HepG2 (cell line): ENCODE data around the gene SLCO4A1. TPM values are rescaled to one million over a fixed set of nuclear protein-coding genes. Genes with fewer than 3 reads are reported as not detected.

Source experiments
- ATAC-seq: fragments of 200-7000 bp; cut with Tn5 transposase; 3 replicates; pipeline ENCODE4 v1.9.1; 2020; ENCODE audit warnings: mild to moderate bottlenecking, moderate library complexity
- BruUV-seq: library from RNA; stranded (reverse); fragments of 400-500 nt; replicated peaks from 2 replicates; lab custom pipeline; 2021; lab: Mats Ljungman, UMichigan
- CTCF ChIA-PET: fragments of 300-600 bp; formaldehyde crosslinking; extraction: SDS; loops from one replicate; lab custom pipeline; 2021; ENCODE audit warnings: low total read pairs, inconsistent platforms, low intra/inter-chr PET ratio; lab: Yijun Ruan, JAX
- POLR2A ChIA-PET: fragments of 350-600 bp; sonication (Branson Sonifier 250); formaldehyde crosslinking; loops from one replicate; lab custom pipeline; 2020; ENCODE audit warnings: antibody characterized with exemption, inconsistent platforms; lab: Yijun Ruan, JAX
- DNase-seq: peaks from one replicate; pipeline ENCODE4 v3.0.0-alpha.2; 2015; ENCODE audit warnings: low spot score
- FAIRE-seq: peaks from 3 replicates; lab custom pipeline; 2011; peaks lifted over from hg19 to GRCh38; lab: Jason Lieb, UNC
- H2AFZ ChIP-seq: one replicate; pipeline ENCODE4 v1.6.1; 2011; ENCODE audit warnings: low read length, inconsistent platforms
- H3K27ac ChIP-seq: fragments of 300-600 bp; 3 replicates; pipeline ENCODE4 v1.8.0; 2011; ENCODE audit warnings: mixed run types, mild to moderate bottlenecking, mixed read lengths, low read length, inconsistent platforms; ENCODE audit not compliant: insufficient read depth; ENCODE audit errors: extremely low read length
- H3K27me3 ChIP-seq, 2 experiments: fragments of 200-600 bp in 1 of 2; 2 replicates in 1 of 2; 3 replicates in 1 of 2; pipeline versions ENCODE4 v1.6.0 to v1.8.0; 2011; ENCODE audit warnings: low read length in 2 of 2, mild to moderate bottlenecking in 2 of 2, moderate library complexity in 2 of 2, inconsistent platforms in 1 of 2; ENCODE audit not compliant: insufficient read depth in 2 of 2, control insufficient read depth in 1 of 2
- H3K36me3 ChIP-seq, 2 experiments: fragments of 200-600 bp in 1 of 2; replicated peaks in 1 of 2; 2 replicates in 1 of 2; 3 replicates in 1 of 2; pipeline versions ENCODE4 v1.5.1 to v1.8.0; 2011; ENCODE audit warnings: low read length in 2 of 2, inconsistent platforms in 1 of 2; ENCODE audit not compliant: insufficient read depth in 2 of 2, control insufficient read depth in 1 of 2
- H3K4me1 ChIP-seq: 2 replicates; pipeline ENCODE4 v1.5.1; 2012; ENCODE audit warnings: low read length, inconsistent platforms; ENCODE audit not compliant: insufficient read depth
- H3K4me2 ChIP-seq: 2 replicates; pipeline ENCODE4 v1.6.0; 2011; ENCODE audit warnings: low read depth, low read length, inconsistent platforms
- H3K4me3 ChIP-seq, 3 experiments: fragments of 200-600 bp in 1 of 3; sonication (generic), shearing (Covaris generic) in 1 of 3; replicated peaks in 1 of 3; 2 replicates each; pipeline ENCODE4 v1.5.1; 2011 to 2016; ENCODE audit warnings: low read length in 3 of 3, inconsistent platforms in 2 of 3, low read depth in 2 of 3, mild to moderate bottlenecking in 2 of 3, control low read depth in 1 of 3, mixed read lengths in 1 of 3; ENCODE audit not compliant: insufficient read depth in 1 of 3
- H3K79me2 ChIP-seq: one replicate; pipeline ENCODE4 v1.6.1; 2011; ENCODE audit warnings: low read length, inconsistent platforms; ENCODE audit not compliant: insufficient read depth
- H3K9ac ChIP-seq: 2 replicates; pipeline ENCODE4 v1.6.0; 2011; ENCODE audit warnings: mild to moderate bottlenecking, low read depth, low read length, inconsistent platforms; ENCODE audit not compliant: insufficient read depth
- H3K9me3 ChIP-seq: 2 replicates; pipeline ENCODE4 v1.5.1; 2012; ENCODE audit warnings: mild to moderate bottlenecking, low read length
- H4K20me1 ChIP-seq: 2 replicates; pipeline ENCODE4 v1.6.0; 2011; ENCODE audit warnings: inconsistent platforms, mild to moderate bottlenecking, low read length, moderate library complexity; ENCODE audit not compliant: insufficient read depth
- FOXA1 ChIP-seq, 2 experiments: fragments of 450-650 bp in 1 of 2; sonication (generic) in 1 of 2; formaldehyde crosslinking in 1 of 2; IDR thresholded peaks; 2 replicates each; pipeline versions ENCODE4 v1.4.0 to v1.6.1; 2016 to 2020; ENCODE audit warnings: missing genetic modification reagents in 1 of 2
- FOXP1 ChIP-seq, 2 experiments: fragments of 450-650 bp in 1 of 2; IDR thresholded peaks; 2 replicates each; pipeline ENCODE4 v1.6.1; 2017 to 2018; ENCODE audit warnings: antibody characterized with exemption in 1 of 2
- HCFC1 ChIP-seq: fragments of 150-350 bp; IDR thresholded peaks from 2 replicates; pipeline ENCODE4 v1.6.1; 2014; ENCODE audit warnings: low read depth, low read length
- IKZF1 ChIP-seq: fragments of 450-650 bp; IDR thresholded peaks from 2 replicates; pipeline ENCODE4 v1.7.1; 2016
- LCORL ChIP-seq, 2 experiments: fragments of 450-650 bp in 1 of 2; sonication (generic) in 1 of 2; formaldehyde crosslinking in 1 of 2; IDR thresholded peaks; 2 replicates each; pipeline versions ENCODE4 v1.5.0 to v1.6.1; 2017 to 2020; ENCODE audit warnings: antibody characterized with exemption in 1 of 2, missing genetic modification reagents in 1 of 2
- MEF2D ChIP-seq: sonication (generic); formaldehyde crosslinking; IDR thresholded peaks from 2 replicates; pipeline ENCODE4 v1.5.1; 2020; ENCODE audit warnings: mild to moderate bottlenecking, missing genetic modification reagents
- NBN ChIP-seq: fragments of 450-650 bp; conservative IDR thresholded peaks from 2 replicates; pipeline ENCODE4 v1.6.1; 2017
- SOX6 ChIP-seq, 2 experiments: fragments of 450-650 bp in 1 of 2; sonication (generic) in 1 of 2; formaldehyde crosslinking in 1 of 2; IDR thresholded peaks; 2 replicates each; pipeline versions ENCODE4 v1.4.0 to v1.6.1; 2017 to 2020; ENCODE audit warnings: antibody characterized with exemption in 1 of 2, mild to moderate bottlenecking in 1 of 2, missing genetic modification reagents in 1 of 2
- SP1 ChIP-seq, 2 experiments: fragments of 450-650 bp in 1 of 2; sonication (generic) in 1 of 2; formaldehyde crosslinking in 1 of 2; IDR thresholded peaks; 2 replicates each; pipeline versions ENCODE4 v1.4.0 to v1.6.1; 2016 to 2020; ENCODE audit warnings: missing genetic modification reagents in 1 of 2
- ZFP36L1 ChIP-seq: sonication (generic); formaldehyde crosslinking; IDR thresholded peaks from 2 replicates; pipeline ENCODE4 v1.8.0; 2022; ENCODE audit warnings: mild to moderate bottlenecking, missing genetic modification reagents, moderate library complexity
- ZNF263 ChIP-seq: sonication (generic); formaldehyde crosslinking; IDR thresholded peaks from 2 replicates; pipeline ENCODE4 v1.4.0; 2020; ENCODE audit warnings: missing genetic modification reagents
- ZNF282 ChIP-seq: fragments of 450-650 bp; IDR thresholded peaks from 2 replicates; pipeline ENCODE4 v1.6.1; 2018; ENCODE audit not compliant: partially characterized antibody
- WGBS: methylation state at CpG from one replicate; pipeline ENCODE4 v1.1.6; 2017; ENCODE audit warnings: low lambda C conversion rate; 5-methylcytosine and 5-hydroxymethylcytosine counted together
- in situ Hi-C: cut with HindIII; loops from 2 replicates; pipeline ENCODE4 v1.10.0; 2017; ENCODE audit warnings: low pct_unique_long_range_greater_than_20kb; ENCODE audit not compliant: extremely low pct_ligation_motif_present
- intact Hi-C: fragments of 100-400 bp; cut with micrococcal nuclease; formaldehyde crosslinking; loops from one replicate; pipeline ENCODE4 v1.10.0; 2022; ENCODE audit not compliant: unreplicated experiment
- polyA plus RNA-seq, 8 experiments: library from polyadenylated mRNA; depleted of rRNA in 3 of 8; stranded (reverse) in 7 of 8; unstranded in 1 of 8; fragments of >200 nt; fragmentation: Illumina TruSeq in 4 of 8; extraction: Trizol in 4 of 8; gene quantifications; 2 replicates each; pipeline versions ENCODE4 v1.2.1 to v1.2.3, GENCODE V29; 2011 to 2016; ENCODE audit warnings: low read depth in 4 of 8, missing spikeins in 1 of 8, mixed read lengths in 1 of 8; ENCODE audit not compliant: insufficient read depth in 1 of 8
- total RNA-seq, 5 experiments: library from RNA; depleted of rRNA; stranded (reverse); fragments of >200 nt; fragmentation: Illumina TruSeq; extraction: Trizol; gene quantifications; 2 replicates each; pipeline ENCODE4 v1.2.3, GENCODE V29; 2016; ENCODE audit warnings: low read depth in 1 of 5
- TF ChIP-seq, protein P1 (sequence below): fragments of 450-650 bp; IDR thresholded peaks from 2 replicates; pipeline ENCODE4 v1.6.1; 2017
- TF ChIP-seq, protein P2 (sequence below): fragments of 450-650 bp; IDR thresholded peaks from 2 replicates; pipeline ENCODE4 v1.6.1; 2016

The SLCO4A1 gene
- total and polyA plus RNA-seq, 2 of the 13 experiments (the other 11 are each of a cell fraction or from before 2014, with no cell fraction given): 55.5 to 112 TPM

DNA sequence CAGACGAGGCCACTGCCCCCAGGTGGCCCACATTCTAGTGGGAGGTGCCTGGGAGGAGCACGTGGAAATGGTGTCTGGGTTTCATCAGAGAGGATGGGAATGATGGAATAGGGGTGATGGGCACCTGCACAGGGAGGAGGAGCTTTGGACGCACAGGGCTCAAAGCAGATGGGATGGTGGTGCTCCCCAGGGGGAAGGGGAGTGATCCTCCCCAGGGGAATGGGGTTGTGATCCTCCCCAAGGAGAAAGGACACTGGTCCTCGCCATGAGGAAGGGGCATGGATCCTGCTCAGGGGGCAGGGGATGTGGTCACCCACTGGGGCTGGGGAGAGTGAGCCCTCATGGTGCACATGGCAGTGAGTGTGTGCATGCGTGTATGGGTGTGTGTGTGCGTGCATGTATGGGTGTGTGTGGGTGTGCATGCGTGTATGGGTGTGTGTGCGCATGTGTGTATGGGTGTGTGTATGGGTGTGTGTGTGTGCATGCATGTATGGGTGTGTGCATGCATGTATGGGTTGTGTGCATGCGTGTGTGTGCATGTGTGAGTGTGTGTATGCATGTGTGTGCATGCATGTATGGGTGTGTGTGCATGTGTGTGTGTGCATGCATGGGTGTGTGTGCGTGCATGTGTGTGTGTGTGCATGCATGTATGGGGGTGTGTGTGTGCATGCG is 49.7 kb upstream of the SLCO4A1 start:
- TF ChIP-seq SP1 (IDR thresholded peaks at IDR 0.05) (peak; percentile 30; the same call in 1 of the 2 replicates), SP1 (CRISPR knock-in tag; IDR thresholded peaks at IDR 0.05) (no peak), ZNF282 (peak; percentile 28), MEF2D (CRISPR knock-in tag) (no peak), ZNF263 (peak; percentile 75), HCFC1 (no peak), LCORL (IDR thresholded peaks at IDR 0.05) (peak; percentile 47; the same call in 1 of the 2 replicates), LCORL (CRISPR knock-in tag; IDR thresholded peaks at IDR 0.05) (no peak), ZFP36L1 (CRISPR knock-in tag) (no peak), FOXA1 (IDR thresholded peaks at IDR 0.05) (peak; percentile 36; the same call in 1 of the 2 replicates), FOXA1 (CRISPR knock-in tag; IDR thresholded peaks at IDR 0.05) (no peak), FOXP1 (IDR thresholded peaks at IDR 0.05) (peak; percentile 42; the same call in 1 of the 2 replicates), FOXP1 (CRISPR knock-in tag; IDR thresholded peaks at IDR 0.05) (no peak), SOX6 (IDR thresholded peaks at IDR 0.05) (0 out of 2 replicates have a peak, but pooled peaks have one; percentile 55), SOX6 (CRISPR knock-in tag; IDR thresholded peaks at IDR 0.05) (no peak), IKZF1 (peak; percentile 43; the same call in 1 of the 2 replicates), NBN (0 out of 2 replicates have a peak, but pooled peaks have one; percentile 38)
- TF ChIP-seq, protein P1, sequence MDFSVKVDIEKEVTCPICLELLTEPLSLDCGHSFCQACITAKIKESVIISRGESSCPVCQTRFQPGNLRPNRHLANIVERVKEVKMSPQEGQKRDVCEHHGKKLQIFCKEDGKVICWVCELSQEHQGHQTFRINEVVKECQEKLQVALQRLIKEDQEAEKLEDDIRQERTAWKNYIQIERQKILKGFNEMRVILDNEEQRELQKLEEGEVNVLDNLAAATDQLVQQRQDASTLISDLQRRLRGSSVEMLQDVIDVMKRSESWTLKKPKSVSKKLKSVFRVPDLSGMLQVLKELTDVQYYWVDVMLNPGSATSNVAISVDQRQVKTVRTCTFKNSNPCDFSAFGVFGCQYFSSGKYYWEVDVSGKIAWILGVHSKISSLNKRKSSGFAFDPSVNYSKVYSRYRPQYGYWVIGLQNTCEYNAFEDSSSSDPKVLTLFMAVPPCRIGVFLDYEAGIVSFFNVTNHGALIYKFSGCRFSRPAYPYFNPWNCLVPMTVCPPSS: peak; percentile 96; the same call in 1 of the 2 replicates
- TF ChIP-seq, protein P2, sequence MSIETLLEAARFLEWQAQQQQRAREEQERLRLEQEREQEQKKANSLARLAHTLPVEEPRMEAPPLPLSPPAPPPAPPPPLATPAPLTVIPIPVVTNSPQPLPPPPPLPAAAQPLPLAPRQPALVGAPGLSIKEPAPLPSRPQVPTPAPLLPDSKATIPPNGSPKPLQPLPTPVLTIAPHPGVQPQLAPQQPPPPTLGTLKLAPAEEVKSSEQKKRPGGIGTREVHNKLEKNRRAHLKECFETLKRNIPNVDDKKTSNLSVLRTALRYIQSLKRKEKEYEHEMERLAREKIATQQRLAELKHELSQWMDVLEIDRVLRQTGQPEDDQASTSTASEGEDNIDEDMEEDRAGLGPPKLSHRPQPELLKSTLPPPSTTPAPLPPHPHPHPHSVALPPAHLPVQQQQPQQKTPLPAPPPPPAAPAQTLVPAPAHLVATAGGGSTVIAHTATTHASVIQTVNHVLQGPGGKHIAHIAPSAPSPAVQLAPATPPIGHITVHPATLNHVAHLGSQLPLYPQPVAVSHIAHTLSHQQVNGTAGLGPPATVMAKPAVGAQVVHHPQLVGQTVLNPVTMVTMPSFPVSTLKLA: peak; percentile 91
- Histone ChIP-seq H2AFZ (no peak overlapping the region), H3K4me1 (no peaks in the 10 kb centered on the region), H3K4me3 (no peak overlapping the region), H3K79me2 (no peaks in the 10 kb centered on the region), H3K27ac (no peak overlapping the region), H4K20me1 (peaks cover 4% of the 10 kb centered on the region; the same call in 1 of the 2 replicates), H3K27me3 (peaks cover 37 to 96% of the 10 kb centered on the region in 2 experiments), H3K36me3 (no peaks in the 10 kb centered on the region), H3K9ac (no peak overlapping the region), H3K4me2 (no peak overlapping the region), H3K9me3 (no peaks in the 10 kb centered on the region)
- CTCF ChIA-PET: no interaction called here
- no peak for FAIRE-seq
- no peak for DNase-seq
- POLR2A ChIA-PET: no interaction called here
- no peak for ATAC-seq
- in situ Hi-C loops (no loop called here), intact Hi-C loops (no loop called here)
- BruUV-seq: no TSS peak
- 33% methylated on average over 11 of the region's 11 CpGs for WGBS
